ENCODE data around the gene CDK14. TPM values are rescaled to one million over a fixed set of nuclear protein-coding genes. Genes with fewer than 3 reads are reported as not detected.
A peak's percentile ranks its signal among the peaks of the same experiment; 100 is the strongest.

CDK14 gene
- total RNA-seq, 4 donors from 2014 or later, result 0.38 to 3.6 (median 1.3) TPM

GRCh38 chr7:91088156-91088555 lies 492.0 kb downstream of the CDK14 start:
- Histone ChIP-seq H3K9me3 (no peaks in the 10 kb centered on the region), H3K4me1 (peaks cover 0 to 11% (median 0%) of the 10 kb centered on the region in 3 donors), H3K4me3 (no peak overlapping the region), H3K27ac (no peak overlapping the region), H3K27me3 (no peaks in the 10 kb centered on the region), H3K36me3 (no peaks in the 10 kb centered on the region)
- intact Hi-C loops (cut with DNase I), result no loop called here
- no peak for TF ChIP-seq POLR2A (IDR thresholded peaks at IDR 0.05)
- no peak for TF ChIP-seq CTCF (IDR thresholded peaks at IDR 0.05)
- 29 to 35% methylated on average over 1 of the region's 1 CpG for WGBS, 2 donors
- no peak for DNase-seq

GRCh38 chr7:91088691-91089090 lies 492.6 kb downstream of the CDK14 start:
- Histone ChIP-seq H3K9me3 (no peaks in the 10 kb centered on the region), H3K4me1 (peaks cover 0 to 11% (median 0%) of the 10 kb centered on the region in 3 donors), H3K36me3 (no peaks in the 10 kb centered on the region), H3K27me3 (no peaks in the 10 kb centered on the region), H3K4me3 (no peak overlapping the region), H3K27ac (no peak overlapping the region)
- DNase-seq, result no peak
- 68 to 75% methylated on average over 1 of the region's 1 CpG for WGBS, 2 donors
- TF ChIP-seq POLR2A (IDR thresholded peaks at IDR 0.05) (no peak), CTCF (IDR thresholded peaks at IDR 0.05) (no peak)
- intact Hi-C loops (cut with DNase I), result no loop called here

GRCh38 chr7:91089382-91089963 lies 493.4 kb downstream of the CDK14 start:
- Histone ChIP-seq H3K4me3 (peak overlapping the region in 2 of 4 donors; percentile 9 to 44), H3K36me3 (no peaks in the 10 kb centered on the region), H3K27me3 (no peaks in the 10 kb centered on the region), H3K27ac (no peak overlapping the region), H3K4me1 (peaks cover 0 to 5% (median 0%) of the 10 kb centered on the region in 3 donors), H3K9me3 (no peaks in the 10 kb centered on the region)
- TF ChIP-seq CTCF (IDR thresholded peaks at IDR 0.05) (peak; percentile 42 to 73 (median 62)), POLR2A (IDR thresholded peaks at IDR 0.05) (no peak)
- WGBS, 2 donors, result 1 to 7% methylated on average over 5 of the region's 5 CpGs
- no peak for DNase-seq
- intact Hi-C loops (cut with DNase I), result no loop called here

GRCh38 chr7:91090684-91091083 lies 494.6 kb downstream of the CDK14 start:
- no peak overlapping the region for H3K27ac ChIP-seq
- H3K27me3 ChIP-seq, result no peaks in the 10 kb centered on the region
- TF ChIP-seq POLR2A (IDR thresholded peaks at IDR 0.05), result no peak
- no peak for TF ChIP-seq CTCF (IDR thresholded peaks at IDR 0.05)
- H3K4me3 ChIP-seq, result no peak overlapping the region
- peaks cover 0 to 5% (median 0%) of the 10 kb centered on the region in 3 donors for H3K4me1 ChIP-seq
- no peaks in the 10 kb centered on the region for H3K36me3 ChIP-seq
- H3K9me3 ChIP-seq, result no peaks in the 10 kb centered on the region
- 88 to 95% methylated on average over 7 of the region's 7 CpGs for WGBS, 2 donors
- no peak for DNase-seq
- intact Hi-C loops (cut with DNase I), result loop anchor here (5.0 kb wide), 1 partner anchor 547 kb away; no protein-coding TSS in a partner anchor

GRCh38 chr7:91091631-91092030 lies 495.5 kb downstream of the CDK14 start:
- H3K27me3 ChIP-seq, result no peaks in the 10 kb centered on the region
- H3K4me1 ChIP-seq, result peaks cover 0 to 5% (median 0%) of the 10 kb centered on the region in 3 donors
- H3K9me3 ChIP-seq, result no peaks in the 10 kb centered on the region
- no peak overlapping the region for H3K27ac ChIP-seq
- WGBS, 2 donors, result 73 to 87% methylated on average over 4 of the region's 4 CpGs
- H3K4me3 ChIP-seq, result no peak overlapping the region
- H3K36me3 ChIP-seq, result no peaks in the 10 kb centered on the region
- intact Hi-C loops (cut with DNase I), result loop anchor here (5.0 kb wide), 1 partner anchor 546 kb away; no protein-coding TSS in a partner anchor
- no peak for DNase-seq
- TF ChIP-seq CTCF (IDR thresholded peaks at IDR 0.05) (no peak), POLR2A (IDR thresholded peaks at IDR 0.05) (no peak)

Measured in esophagus squamous epithelium (tissue), 5 donors.